Fibroblast of lung (primary cell): ENCODE data around the gene SH3PXD2A. TPM values are rescaled to one million over a fixed set of nuclear protein-coding genes. Genes with fewer than 3 reads are reported as not detected.
A peak's percentile ranks its signal among the peaks of the same experiment; 100 is the strongest.
"Not testable (repeated sequence)": the region's sequence is repeated elsewhere in the genome, so short reads cannot be mapped to it uniquely, and the experiment has no call there.

Experiments used
- DNase-seq, 2 donors: peaks; one replicate each; pipeline versions ENCODE4 v3.0.0 to v3.0.0-alpha.2; 2010; ENCODE audit warnings: low read depth in 2 of 2
- H2AFZ ChIP-seq: 2 replicates; pipeline ENCODE4 v1.5.1; 2012; ENCODE audit warnings: low read length, control low read depth, inconsistent platforms
- H3K27ac ChIP-seq: 2 replicates; pipeline ENCODE4 v1.5.1; 2011; ENCODE audit warnings: low read length, control low read depth; ENCODE audit not compliant: insufficient read depth
- H3K27me3 ChIP-seq: 2 replicates; pipeline ENCODE4 v1.5.1; 2011; ENCODE audit warnings: mild to moderate bottlenecking, low read length; ENCODE audit not compliant: control insufficient read depth, insufficient read depth
- H3K36me3 ChIP-seq: 2 replicates; pipeline ENCODE4 v1.5.1; 2011; ENCODE audit warnings: low read length; ENCODE audit not compliant: control insufficient read depth, insufficient read depth
- H3K4me1 ChIP-seq: 2 replicates; pipeline ENCODE4 v1.5.1; 2011; ENCODE audit warnings: low read length; ENCODE audit not compliant: control insufficient read depth, insufficient read depth; ENCODE audit errors: extremely low read depth
- H3K4me2 ChIP-seq: 2 replicates; pipeline ENCODE4 v1.5.1; 2011; ENCODE audit warnings: low read length, control low read depth; ENCODE audit not compliant: insufficient read depth; ENCODE audit errors: extremely low read depth
- H3K4me3 ChIP-seq, 4 experiments: fragments of 200-600 bp in 1 of 4; sonication (generic) in 1 of 4; replicated peaks in 1 of 4; 2 replicates each; pipeline ENCODE4 v1.5.1; 2011 to 2016; ENCODE audit warnings: low read length in 4 of 4, low read depth in 3 of 4, mild to moderate bottlenecking in 3 of 4, control low read depth in 2 of 4, inconsistent platforms in 1 of 4, mixed read lengths in 1 of 4; ENCODE audit not compliant: insufficient read depth in 1 of 4; ENCODE audit errors: control extremely low read depth in 1 of 4
- H3K79me2 ChIP-seq: 2 replicates; pipeline ENCODE4 v1.5.1; 2012; ENCODE audit warnings: mild to moderate bottlenecking, low read length, inconsistent platforms; ENCODE audit not compliant: control insufficient read depth, insufficient read depth
- H3K9ac ChIP-seq: 2 replicates; pipeline ENCODE4 v1.5.1; 2011; ENCODE audit warnings: mild to moderate bottlenecking, low read length, control low read depth; ENCODE audit not compliant: insufficient read depth
- H3K9me3 ChIP-seq: 2 replicates; pipeline ENCODE4 v1.5.1; 2012; ENCODE audit warnings: low read depth, low read length; ENCODE audit not compliant: control insufficient read depth, insufficient read depth
- H4K20me1 ChIP-seq: 2 replicates; pipeline ENCODE4 v1.5.1; 2011; ENCODE audit warnings: low read length; ENCODE audit not compliant: control insufficient read depth, insufficient read depth; ENCODE audit errors: extremely low read depth
- CTCF ChIP-seq, 2 donors: IDR thresholded peaks in 1 of 2; conservative IDR thresholded peaks in 1 of 2; 1 replicate in 1 of 2; 2 replicates in 1 of 2; pipeline ENCODE4 v1.5.1; 2011 to 2012; ENCODE audit warnings: low read length in 2 of 2, control low read depth in 1 of 2, inconsistent platforms in 1 of 2, low read depth in 1 of 2, mild to moderate bottlenecking in 1 of 2
- EZH2 ChIP-seq: IDR thresholded peaks from 2 replicates; pipeline ENCODE4 v1.5.1; 2012; ENCODE audit warnings: low read length, control low read depth, mild to moderate bottlenecking; ENCODE audit errors: missing control alignments
- polyA plus RNA-seq, 2 donors: library from polyadenylated mRNA; depleted of rRNA in 1 of 2; stranded (reverse) in 1 of 2; unstranded in 1 of 2; fragments of >200 nt; gene quantifications; 2 replicates each; pipeline ENCODE4 v1.2.1, GENCODE V29; 2011 to 2012; ENCODE audit warnings: missing spikeins in 1 of 2
- total RNA-seq: library from RNA; depleted of rRNA; stranded (reverse); fragments of >200 nt; gene quantifications from 2 replicates; pipeline ENCODE4 v1.2.1, GENCODE V29; 2014

The SH3PXD2A gene
- total and polyA plus RNA-seq, 2 donors (not counting 1 experiment from before 2014, with no cell fraction given), result 25.5 to 33.2 TPM

DNA sequence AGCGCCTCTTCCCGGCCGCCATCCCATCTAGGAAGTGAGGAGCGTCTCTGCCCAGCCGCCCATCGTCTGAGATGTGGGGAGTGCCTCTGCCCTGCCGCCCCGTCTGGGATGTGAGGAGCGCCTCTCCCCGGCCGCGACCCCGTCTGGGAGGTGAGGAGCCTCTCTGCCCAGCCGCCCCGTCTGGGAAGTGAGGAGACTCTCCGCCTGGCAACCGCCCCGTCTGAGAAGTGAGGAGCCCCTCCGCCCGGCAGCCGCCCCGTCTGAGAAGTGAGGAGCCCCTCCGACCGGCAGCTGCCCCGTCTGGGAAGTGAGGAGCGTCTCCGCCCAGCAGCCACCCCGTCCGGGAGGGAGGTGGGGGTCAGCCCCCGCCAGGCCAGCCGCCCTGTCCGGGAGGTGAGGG, 248.3 kb downstream of the SH3PXD2A start:
- not testable (repeated sequence) for H3K79me2 ChIP-seq, H3K4me3 ChIP-seq, H3K9ac ChIP-seq, H3K4me1 ChIP-seq, H3K4me2 ChIP-seq, H2AFZ ChIP-seq, DNase-seq, H4K20me1 ChIP-seq, H3K27ac ChIP-seq, H3K9me3 ChIP-seq, H3K27me3 ChIP-seq
- H3K36me3 ChIP-seq, result peaks cover 29% of the 10 kb centered on the region

- not testable (repeated sequence) for H3K79me2 ChIP-seq, H3K9ac ChIP-seq, H2AFZ ChIP-seq, H3K4me3 ChIP-seq, H3K4me2 ChIP-seq, H3K4me1 ChIP-seq, H4K20me1 ChIP-seq, H3K27me3 ChIP-seq, DNase-seq, H3K9me3 ChIP-seq, H3K27ac ChIP-seq
- H3K36me3 ChIP-seq, result peaks cover 31% of the 10 kb centered on the region
These were observed 249.3 kb downstream of the SH3PXD2A start for GRCh38 chr10:103606097-103606438.

GRCh38 chr10:103605359-103606096, 249.8 kb downstream of the SH3PXD2A start:
- Histone ChIP-seq H4K20me1 (no peaks in the 10 kb centered on the region), H3K4me3 (no peak overlapping the region), H2AFZ (no peak overlapping the region), H3K9me3 (no peaks in the 10 kb centered on the region), H3K4me2 (no peak overlapping the region), H3K9ac (no peak overlapping the region), H3K27ac (peak overlapping the region; percentile 8), H3K4me1 (peaks cover 5% of the 10 kb centered on the region), H3K36me3 (peaks cover 28% of the 10 kb centered on the region), H3K27me3 (no peaks in the 10 kb centered on the region), H3K79me2 (no peaks in the 10 kb centered on the region)
- no peak for TF ChIP-seq EZH2
- TF ChIP-seq CTCF (conservative IDR thresholded peaks at IDR 0.05 in 1 of 2, IDR thresholded peaks at IDR 0.05 in 1 of 2; ENCODE audit: low read depth in 1 of 2, low read length in 2 of 2), result peak; percentile 88 to 91
- peak; percentile 27 to 63 for DNase-seq

GRCh38 chr10:103603382-103603781, 252.0 kb downstream of the SH3PXD2A start:
- Histone ChIP-seq H3K9me3 (no peaks in the 10 kb centered on the region), H3K4me1 (peaks cover 6% of the 10 kb centered on the region), H3K27ac (no peak overlapping the region), H3K4me2 (no peak overlapping the region), H3K4me3 (no peak overlapping the region), H3K36me3 (peaks cover 26% of the 10 kb centered on the region), H3K79me2 (no peaks in the 10 kb centered on the region), H2AFZ (no peak overlapping the region), H3K27me3 (no peaks in the 10 kb centered on the region), H3K9ac (no peak overlapping the region), H4K20me1 (no peaks in the 10 kb centered on the region)
- no peak for TF ChIP-seq CTCF (conservative IDR thresholded peaks at IDR 0.05 in 1 of 2, IDR thresholded peaks at IDR 0.05 in 1 of 2; ENCODE audit: low read depth in 1 of 2, low read length in 2 of 2)
- TF ChIP-seq EZH2, result no peak
- no peak for DNase-seq
